K562 (cell line): Measurements from ENCODE around the gene FST. TPM values are rescaled to one million over a fixed set of nuclear protein-coding genes. Genes with fewer than 3 reads are reported as not detected.

Source experiments
- CBFB ChIP-seq: sonication (generic); formaldehyde crosslinking; IDR thresholded peaks from 2 replicates; pipeline ENCODE4 v1.4.0; 2020; ENCODE audit warnings: mild to moderate bottlenecking, missing genetic modification reagents
- CEBPB ChIP-seq: fragments of 450-650 bp; IDR thresholded peaks from 2 replicates; pipeline ENCODE4 v1.6.1; 2016; ENCODE audit warnings: missing genetic modification characterization, missing compliant biosample characterization
- CTCF ChIP-seq, 3 experiments: IDR thresholded peaks in 2 of 3; conservative IDR thresholded peaks in 1 of 3; 2 replicates each; pipeline ENCODE4 v1.5.1; 2011 to 2012; ENCODE audit warnings: low read length in 3 of 3, mild to moderate bottlenecking in 3 of 3, control low read depth in 2 of 3, improper control_type of control experiment in 1 of 3, inconsistent platforms in 1 of 3, low read depth in 1 of 3, mixed read lengths in 1 of 3, moderate library complexity in 1 of 3; ENCODE audit not compliant: insufficient read depth in 2 of 3
- EP300 ChIP-seq: IDR thresholded peaks from 2 replicates; pipeline ENCODE4 v1.6.1; 2012; ENCODE audit warnings: low read length, improper control_type of control experiment
- ETS2 ChIP-seq: IDR thresholded peaks from 2 replicates; pipeline ENCODE4 v1.6.1; 2016; ENCODE audit warnings: borderline replicate concordance, missing genetic modification characterization, mild to moderate bottlenecking, moderate library complexity, missing compliant biosample characterization; ENCODE audit not compliant: poor library complexity, severe bottlenecking
- EWSR1 ChIP-seq: fragments of 450-650 bp; IDR thresholded peaks from 2 replicates; pipeline ENCODE4 v1.6.1; 2018; ENCODE audit warnings: borderline replicate concordance, mild to moderate bottlenecking, low read depth, moderate library complexity; ENCODE audit not compliant: partially characterized antibody
- FOXP4 ChIP-seq: sonication (generic); formaldehyde crosslinking; IDR thresholded peaks from 2 replicates; pipeline ENCODE4 v1.8.0; 2022; ENCODE audit warnings: mild to moderate bottlenecking, missing genetic modification reagents, borderline replicate concordance
- HNRNPUL1 ChIP-seq: fragments of 200-400 bp; formaldehyde crosslinking; IDR thresholded peaks from 2 replicates; pipeline ENCODE4 v1.6.1; 2017; ENCODE audit warnings: low read length
- MTF1 ChIP-seq: fragments of 250-450 bp; sonication (Bioruptor Pico); IDR thresholded peaks from 2 replicates; pipeline ENCODE4 v1.9.0; 2021; ENCODE audit warnings: moderate library complexity, mild to moderate bottlenecking, inconsistent platforms, borderline replicate concordance
- NCOA4 ChIP-seq: fragments of 450-650 bp; IDR thresholded peaks from 2 replicates; pipeline ENCODE4 v1.6.1; 2018; ENCODE audit warnings: mild to moderate bottlenecking; ENCODE audit not compliant: partially characterized antibody
- PTRF ChIP-seq: fragments of 450-650 bp; IDR thresholded peaks from 2 replicates; pipeline ENCODE4 v1.6.1; 2016; ENCODE audit warnings: mild to moderate bottlenecking, missing genetic modification characterization, missing compliant biosample characterization
- PTTG1 ChIP-seq: fragments of 450-650 bp; IDR thresholded peaks from 2 replicates; pipeline ENCODE4 v1.6.1; 2016; ENCODE audit warnings: low read depth, mild to moderate bottlenecking, missing genetic modification characterization, missing compliant biosample characterization
- SRF ChIP-seq, 2 experiments: fragments of 250-450, 450-650 bp in 1 of 2; sonication (Bioruptor Pico) in 1 of 2; sonication (generic) in 1 of 2; formaldehyde crosslinking; IDR thresholded peaks; 2 replicates each; pipeline versions ENCODE4 v1.5.0 to v1.5.1; 2020 to 2022; ENCODE audit warnings: mild to moderate bottlenecking in 1 of 2, missing genetic modification reagents in 1 of 2
- SRSF3 ChIP-seq: fragments of 200-400 bp; formaldehyde crosslinking; IDR thresholded peaks from 2 replicates; pipeline ENCODE4 v1.6.1; 2016; ENCODE audit warnings: mild to moderate bottlenecking, low read length, moderate library complexity; ENCODE audit not compliant: insufficient read depth
- TCF7L2 ChIP-seq: fragments of 150-350 bp; IDR thresholded peaks from 2 replicates; pipeline ENCODE4 v1.6.1; 2016; ENCODE audit warnings: low read depth, mild to moderate bottlenecking, low read length, moderate library complexity
- ZBTB2 ChIP-seq: fragments of 450-650 bp; IDR thresholded peaks from 2 replicates; pipeline ENCODE4 v1.6.1; 2016; ENCODE audit warnings: antibody characterized with exemption
- ZHX1 ChIP-seq: fragments of 150-350 bp; conservative IDR thresholded peaks from 2 replicates; pipeline ENCODE4 v1.6.1; 2014; ENCODE audit warnings: low read length
- ZNF253 ChIP-seq: fragments of 250-450 bp; sonication (Bioruptor Pico); conservative IDR thresholded peaks from 2 replicates; pipeline ENCODE4 v1.6.1; 2021; ENCODE audit warnings: mild to moderate bottlenecking
- polyA plus RNA-seq, 8 experiments: library from polyadenylated mRNA; depleted of rRNA in 4 of 8; stranded (reverse) in 5 of 8; unstranded in 3 of 8; fragments of >200 nt; fragmentation: Nextera tagmentation in 2 of 8; fragmentation: Illumina TruSeq in 1 of 8; extraction: Ambion mirVana in 2 of 8; extraction: Trizol in 1 of 8; gene quantifications; 2 replicates each; pipeline versions ENCODE4 v1.2.1 to v1.2.3, GENCODE V29; 2011 to 2014; ENCODE audit warnings: inconsistent platforms in 1 of 8, missing spikeins in 1 of 8
- total RNA-seq, 7 experiments: library from RNA; depleted of rRNA in 6 of 7; stranded (reverse); fragments of >200 nt in 6 of 7; fragmentation: Illumina TruSeq in 2 of 7; extraction: Trizol in 2 of 7; gene quantifications; 2 replicates each; pipeline versions ENCODE4 v1.2.1 to v1.2.3, GENCODE V29; 2011 to 2021; ENCODE audit warnings: low replicate concordance in 1 of 7

The FST gene
- total and polyA plus RNA-seq, 9 of the 15 experiments (the other 6 are each of a cell fraction or from before 2014, with no cell fraction given): 0.03 to 0.27 TPM; not detected in 7

GRCh38 chr5:53481887-53482716, 1.7 kb downstream of the FST start (continued):
- TF ChIP-seq SRF (CRISPR knock-in tag; IDR thresholded peaks at IDR 0.05): no peak
- TF ChIP-seq PTTG1 (tag): no peak
- TF ChIP-seq CTCF (IDR thresholded peaks at IDR 0.05 in 2 of 3, conservative IDR thresholded peaks at IDR 0.05 in 1 of 3; ENCODE audit: insufficient read depth in 2 of 3, low read depth in 1 of 3, low read length in 3 of 3): no peak
- TF ChIP-seq CBFB: no peak
- no peak for TF ChIP-seq MTF1 (CRISPR knock-in tag)
- TF ChIP-seq SRSF3: no peak
- no peak for TF ChIP-seq NCOA4
- no peak for TF ChIP-seq ETS2
- no peak for TF ChIP-seq EP300
- no peak for TF ChIP-seq FOXP4 (CRISPR knock-in tag)
- TF ChIP-seq HNRNPUL1: no peak
- TF ChIP-seq ZHX1: no peak
- TF ChIP-seq ZBTB2: no peak
- TF ChIP-seq ZNF253: no peak
- TF ChIP-seq CEBPB (tag): peak; percentile 96
- no peak for TF ChIP-seq PTRF (tag)
- TF ChIP-seq TCF7L2: no peak
- no peak for TF ChIP-seq EWSR1
